ENCODE results near the gene MIP. TPM values are rescaled to one million over a fixed set of nuclear protein-coding genes. Genes with fewer than 3 reads are reported as not detected.

MIP gene
- total and polyA plus RNA-seq, 12 donors: 0.09 to 0.30 TPM; not detected in 10

DNA sequence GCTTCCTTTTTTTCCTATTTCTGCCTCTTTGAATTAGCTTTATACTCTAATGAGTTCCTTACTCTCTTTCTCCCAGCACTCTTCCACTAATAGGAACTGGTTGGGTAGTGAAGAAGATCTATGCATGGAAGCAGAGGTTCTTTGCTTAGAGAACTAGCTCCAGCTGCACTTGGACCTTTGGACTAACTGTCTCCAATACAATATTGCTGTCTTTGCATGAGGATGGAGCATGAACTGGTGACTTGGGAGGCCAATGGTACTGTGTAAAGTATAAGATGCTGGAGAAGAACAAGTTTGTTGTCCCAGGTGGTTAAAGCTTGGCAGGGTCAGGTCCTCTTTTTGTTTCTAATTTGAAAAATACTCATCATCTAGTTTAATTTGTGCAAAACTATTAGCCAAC, 35.9 kb upstream of the MIP start:
- Histone ChIP-seq H3K27me3 (peaks cover 0 to 58% (median 0%) of the 10 kb centered on the region in 7 donors), H3K4me1 (peaks cover 0 to 21% (median 12%) of the 10 kb centered on the region in 9 donors), H3K27ac (no peak overlapping the region), H3K36me3 (no peaks in the 10 kb centered on the region), H3K4me3 (no peak overlapping the region), H3K9me3 (peaks cover 0 to 4% (median 0%) of the 10 kb centered on the region in 11 donors)
- intact Hi-C loops (cut with DNase I): no loop called here
- DNase-seq (no peak), ATAC-seq (no peak)
- TF ChIP-seq, protein P1, sequence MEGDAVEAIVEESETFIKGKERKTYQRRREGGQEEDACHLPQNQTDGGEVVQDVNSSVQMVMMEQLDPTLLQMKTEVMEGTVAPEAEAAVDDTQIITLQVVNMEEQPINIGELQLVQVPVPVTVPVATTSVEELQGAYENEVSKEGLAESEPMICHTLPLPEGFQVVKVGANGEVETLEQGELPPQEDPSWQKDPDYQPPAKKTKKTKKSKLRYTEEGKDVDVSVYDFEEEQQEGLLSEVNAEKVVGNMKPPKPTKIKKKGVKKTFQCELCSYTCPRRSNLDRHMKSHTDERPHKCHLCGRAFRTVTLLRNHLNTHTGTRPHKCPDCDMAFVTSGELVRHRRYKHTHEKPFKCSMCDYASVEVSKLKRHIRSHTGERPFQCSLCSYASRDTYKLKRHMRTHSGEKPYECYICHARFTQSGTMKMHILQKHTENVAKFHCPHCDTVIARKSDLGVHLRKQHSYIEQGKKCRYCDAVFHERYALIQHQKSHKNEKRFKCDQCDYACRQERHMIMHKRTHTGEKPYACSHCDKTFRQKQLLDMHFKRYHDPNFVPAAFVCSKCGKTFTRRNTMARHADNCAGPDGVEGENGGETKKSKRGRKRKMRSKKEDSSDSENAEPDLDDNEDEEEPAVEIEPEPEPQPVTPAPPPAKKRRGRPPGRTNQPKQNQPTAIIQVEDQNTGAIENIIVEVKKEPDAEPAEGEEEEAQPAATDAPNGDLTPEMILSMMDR (IDR thresholded peaks at IDR 0.05): no peak

DNA sequence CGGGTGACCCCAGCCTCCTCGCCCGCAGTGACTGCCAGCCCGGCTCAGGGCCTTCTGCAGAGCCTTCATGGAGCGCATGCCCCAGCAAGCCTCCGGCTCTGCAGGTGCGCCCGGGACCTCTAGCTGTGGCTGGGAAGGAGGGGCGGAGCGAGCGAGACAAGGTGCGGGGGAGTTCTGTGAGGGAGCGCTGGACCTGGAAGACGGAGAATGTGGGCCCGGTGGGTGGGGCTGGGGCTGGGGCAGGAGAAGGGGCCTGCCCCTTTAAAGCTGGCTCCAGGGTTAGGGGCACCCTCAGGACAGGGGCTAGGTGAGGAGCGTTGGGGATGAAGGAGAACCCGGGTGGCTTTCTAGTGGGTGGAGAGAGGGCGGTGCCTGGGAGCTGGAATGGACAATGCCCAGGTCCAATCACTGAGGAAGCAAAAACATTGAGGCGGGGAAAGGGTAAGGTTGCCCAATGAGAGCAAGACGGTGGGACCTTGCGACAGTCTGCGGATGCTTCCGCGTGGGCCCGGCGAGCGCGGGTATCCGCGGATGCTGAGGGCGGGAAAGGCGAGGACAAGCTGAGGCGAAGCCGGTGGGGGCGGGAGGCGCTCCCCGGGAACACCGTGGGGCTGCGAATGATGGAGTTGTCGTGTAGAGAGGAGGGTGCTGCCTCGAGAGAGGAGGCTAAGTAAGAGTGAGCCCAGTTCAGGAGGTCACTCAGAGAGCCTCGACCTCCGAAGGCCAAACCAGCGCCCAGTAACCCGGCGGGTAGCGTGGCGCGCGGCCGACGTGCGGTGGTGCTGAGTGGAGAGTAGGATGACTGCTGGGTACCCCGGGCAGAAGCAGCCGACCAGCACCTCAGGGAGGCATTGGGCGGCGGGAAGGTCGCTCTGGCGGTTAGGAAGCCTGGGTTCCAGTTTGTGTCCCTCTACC, 33.8 kb upstream of the MIP start, which contains the start of gene GLS2:
Gene GLS2, minus strand, starts transcription at position 121 of the 915 bp plus-strand sequence. Its CDS starts 43 bp downstream, at position 78.
- TF ChIP-seq, protein P1 (IDR thresholded peaks at IDR 0.05): no peak
- H3K36me3 ChIP-seq: no peaks in the 10 kb centered on the region
- H3K4me3 ChIP-seq: peak within 1 kb of the TSS; percentile 47 to 91 (median 61)
- H3K27ac ChIP-seq: no peak within 1 kb of the TSS
- DNase-seq (peak; percentile 69 to 81), ATAC-seq (peak; percentile 95 to 98 (median 97))
- WGBS, 2 donors: 13 to 18% methylated on average over 58 to 59 of the region's 59 CpGs
- peaks cover 0 to 58% (median 0%) of the 10 kb centered on the region in 7 donors for H3K27me3 ChIP-seq
- peaks cover 0 to 4% (median 0%) of the 10 kb centered on the region in 11 donors for H3K9me3 ChIP-seq
- intact Hi-C loops (cut with DNase I): no loop called here
- H3K4me1 ChIP-seq: peaks cover 0 to 21% (median 12%) of the 10 kb centered on the region in 9 donors

DNA sequence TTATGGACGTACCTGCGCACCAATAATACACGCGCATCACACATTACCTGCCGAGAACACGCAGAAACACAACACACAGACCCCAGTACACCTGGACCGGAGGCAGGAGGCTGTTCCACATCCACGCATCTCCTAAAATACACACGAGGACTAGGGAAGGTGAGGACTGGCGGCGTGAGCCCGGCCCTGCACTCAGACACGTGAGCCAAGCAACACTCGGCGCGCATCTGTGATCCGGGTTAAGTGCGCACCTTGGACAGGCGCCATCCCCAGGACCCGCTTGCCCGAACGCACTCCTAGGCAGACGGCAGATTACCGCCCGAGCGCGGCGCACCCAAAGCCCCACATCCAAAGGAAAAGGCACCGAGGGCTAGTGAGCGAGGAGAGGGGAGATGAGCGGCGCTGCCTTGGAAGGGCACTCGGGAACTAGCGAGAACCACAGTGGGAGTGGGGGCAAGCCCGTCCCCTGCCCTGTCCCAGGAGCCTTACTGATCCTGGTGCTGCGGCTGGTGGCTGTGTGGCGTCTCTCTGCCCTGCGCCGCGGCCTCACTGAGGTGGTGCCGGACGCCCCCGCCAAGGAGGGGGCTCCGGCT, 33.1 kb upstream of the MIP start:
- Histone ChIP-seq H3K4me3 (peak overlapping the region; percentile 47 to 91 (median 61)), H3K27ac (no peak overlapping the region), H3K9me3 (peaks cover 0 to 4% (median 0%) of the 10 kb centered on the region in 11 donors), H3K4me1 (peaks cover 0 to 21% (median 12%) of the 10 kb centered on the region in 9 donors), H3K36me3 (no peaks in the 10 kb centered on the region), H3K27me3 (peaks cover 0 to 55% (median 0%) of the 10 kb centered on the region in 7 donors)
- 5 to 6% methylated on average over 44 of the region's 44 CpGs for WGBS, 2 donors
- TF ChIP-seq, protein P1 (IDR thresholded peaks at IDR 0.05): no peak
- DNase-seq: peak; percentile 10 to 32
- ATAC-seq: peak; percentile 43 to 63 (median 56)
- intact Hi-C loops (cut with DNase I): no loop called here

DNA sequence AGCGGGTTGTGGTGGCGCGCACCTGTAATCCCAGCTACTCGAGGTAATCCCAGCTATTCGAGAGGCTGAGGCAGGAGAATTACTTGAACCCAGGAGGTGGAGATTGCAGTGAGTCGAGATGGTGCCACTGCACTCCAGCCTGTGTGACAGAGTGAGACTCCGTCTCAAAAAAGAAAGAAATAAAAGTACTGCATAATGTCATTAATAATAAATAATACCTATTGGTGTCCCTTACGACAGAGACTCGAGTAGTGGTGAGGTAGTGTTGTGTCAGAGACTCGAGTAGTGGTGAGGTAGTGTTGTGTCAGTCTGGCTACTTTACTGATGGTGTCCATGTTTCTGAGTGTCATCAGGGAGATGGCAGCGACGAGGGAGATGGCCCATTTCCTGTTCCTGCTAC, 32.2 kb upstream of the MIP start:
- DNase-seq: no peak
- intact Hi-C loops (cut with DNase I): no loop called here
- H3K27ac ChIP-seq: no peak overlapping the region
- 81 to 89% methylated on average over 12 of the region's 12 CpGs for WGBS, 2 donors
- no peak overlapping the region for H3K4me3 ChIP-seq
- TF ChIP-seq, protein P1 (IDR thresholded peaks at IDR 0.05): no peak
- H3K27me3 ChIP-seq: peaks cover 0 to 47% (median 0%) of the 10 kb centered on the region in 7 donors
- H3K4me1 ChIP-seq: peaks cover 0 to 21% (median 12%) of the 10 kb centered on the region in 9 donors
- ATAC-seq: no peak
- H3K9me3 ChIP-seq: peaks cover 0 to 4% (median 0%) of the 10 kb centered on the region in 11 donors
- no peaks in the 10 kb centered on the region for H3K36me3 ChIP-seq
